Stimulated activated naive CD8-positive, alpha-beta T cell treated with anti-CD3 and anti-CD28 coated beads, Interleukin-15, Interleukin-2, amounts not matched to agents 100 U/mL and 50 U/mL, for 24 hours (primary cell): ENCODE data around the gene ELL.

ENCODE experiments used
- ATAC-seq: fragments of 150-1000 bp; cut with Tn5 transposase; one replicate; pipeline ENCODE4 v1.10.0; 2021
- DNase-seq: peaks from one replicate; pipeline ENCODE4 v3.0.0; 2021

ELL gene

DNA sequence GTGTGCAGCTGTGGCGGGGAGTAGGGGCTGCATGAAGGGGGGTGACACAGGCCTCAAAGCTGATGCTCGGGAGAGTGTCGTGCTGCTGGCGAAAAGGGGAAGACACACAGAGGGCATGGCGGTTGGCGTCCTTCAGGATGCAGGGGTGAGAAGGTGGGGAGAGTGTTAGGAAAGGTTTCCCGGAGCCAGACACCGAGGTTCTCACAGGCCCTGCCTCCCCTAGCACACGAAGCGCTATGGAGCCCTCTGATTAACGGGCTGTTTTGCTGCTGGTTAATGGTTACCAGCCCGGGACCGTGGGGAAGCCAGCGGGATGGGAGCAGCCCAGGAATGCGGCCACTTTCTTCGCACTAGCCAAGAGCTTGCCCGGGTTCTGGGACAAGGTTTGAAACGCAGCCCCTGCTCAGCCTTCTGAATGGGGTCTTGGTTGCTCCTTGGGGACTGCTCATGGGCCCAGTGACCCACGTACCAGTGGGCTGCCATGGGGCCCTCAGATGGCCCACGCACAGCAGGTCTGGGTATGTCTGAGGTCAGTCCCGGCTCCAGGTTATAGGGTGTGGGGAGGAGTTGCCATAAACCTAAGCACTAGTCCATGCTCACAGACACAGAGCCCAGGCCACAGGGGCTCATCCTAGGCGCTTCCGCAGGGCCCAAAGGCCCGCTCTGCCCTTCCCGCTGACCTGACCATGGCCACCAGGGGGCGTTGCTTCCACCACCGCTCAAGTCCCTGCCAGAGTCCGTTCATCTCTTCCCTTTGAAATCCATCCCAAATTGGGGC is 52.6 kb downstream of the ELL start:
- peak; percentile 74 for DNase-seq
- ATAC-seq, result peak; percentile 53

DNA sequence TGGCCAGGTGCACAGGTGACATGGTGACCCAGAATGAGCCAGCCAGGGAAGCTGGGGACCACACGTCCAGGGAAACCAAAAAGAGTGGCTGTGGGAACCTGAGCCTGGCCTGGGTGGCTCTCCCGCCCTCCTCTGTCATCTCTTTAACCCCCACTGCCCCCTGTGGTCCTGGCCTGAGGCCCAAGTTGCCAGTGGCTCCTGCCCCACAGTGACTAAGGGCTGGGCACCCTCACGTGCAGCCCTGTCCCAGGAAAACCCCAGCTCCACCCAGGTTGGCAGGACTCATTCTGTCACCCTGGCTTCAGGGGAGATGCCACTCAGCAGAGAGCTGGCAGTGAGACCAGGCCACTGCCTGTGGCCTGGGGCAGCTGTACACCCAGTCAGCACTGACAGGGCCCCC is 53.4 kb downstream of the ELL start:
- DNase-seq, result no peak
- no peak for ATAC-seq

DNA sequence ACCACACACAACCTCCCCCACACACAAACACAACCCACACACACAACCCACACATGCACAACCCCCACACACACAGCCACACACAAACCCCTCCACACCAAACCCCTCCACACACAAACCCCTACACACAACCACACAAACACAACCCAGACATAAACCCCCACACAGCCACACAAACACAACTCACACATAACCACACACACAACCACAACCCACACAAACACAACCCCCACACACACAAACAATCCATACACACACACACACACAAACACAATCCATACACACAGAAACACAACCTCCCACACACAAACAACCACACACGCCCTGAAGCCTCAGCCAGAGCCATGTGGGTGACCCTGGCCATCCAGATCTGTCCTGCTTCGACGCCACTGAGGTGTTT is 53.9 kb downstream of the ELL start:
- DNase-seq, result no peak
- no peak for ATAC-seq

DNA sequence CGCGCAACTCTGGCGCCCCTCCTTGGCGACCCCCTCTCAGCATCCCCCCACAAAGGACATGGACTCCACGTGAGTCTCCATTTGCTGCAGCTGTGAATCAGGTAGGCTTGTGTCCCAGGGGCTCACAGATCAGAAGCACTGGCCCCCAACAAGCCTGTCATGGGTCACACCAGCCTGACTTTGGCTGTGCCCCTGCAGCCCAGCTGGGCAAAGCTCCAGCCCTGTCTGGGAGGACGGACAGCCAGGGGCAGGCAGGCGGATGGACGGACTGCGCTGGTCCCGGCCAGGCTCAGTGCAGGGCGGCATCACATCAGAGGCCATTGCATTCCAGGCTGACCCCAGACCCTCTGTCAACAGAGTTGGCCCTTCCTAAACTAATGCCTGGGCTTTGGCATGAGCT is 55.5 kb downstream of the ELL start:
- no peak for ATAC-seq
- DNase-seq, result no peak

DNA sequence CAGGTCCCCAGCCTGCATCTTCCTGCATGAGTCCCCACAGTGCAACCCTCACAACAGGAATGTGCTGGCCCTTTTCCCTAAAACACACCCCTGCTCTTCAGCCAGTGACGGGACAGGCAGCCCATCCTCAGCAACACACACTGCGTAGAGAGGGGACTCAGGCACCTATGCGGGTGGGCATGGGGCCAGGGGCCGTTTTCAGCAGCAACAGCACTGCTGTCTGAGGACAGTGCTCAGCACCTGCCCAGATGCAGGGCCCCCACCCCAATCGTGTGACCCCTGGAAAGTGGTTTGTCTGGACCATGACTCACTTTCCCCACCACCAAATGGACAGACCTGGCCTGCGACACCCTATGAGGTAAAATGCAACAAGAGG is 55.9 kb downstream of the ELL start:
- ATAC-seq, result no peak
- no peak for DNase-seq

DNA sequence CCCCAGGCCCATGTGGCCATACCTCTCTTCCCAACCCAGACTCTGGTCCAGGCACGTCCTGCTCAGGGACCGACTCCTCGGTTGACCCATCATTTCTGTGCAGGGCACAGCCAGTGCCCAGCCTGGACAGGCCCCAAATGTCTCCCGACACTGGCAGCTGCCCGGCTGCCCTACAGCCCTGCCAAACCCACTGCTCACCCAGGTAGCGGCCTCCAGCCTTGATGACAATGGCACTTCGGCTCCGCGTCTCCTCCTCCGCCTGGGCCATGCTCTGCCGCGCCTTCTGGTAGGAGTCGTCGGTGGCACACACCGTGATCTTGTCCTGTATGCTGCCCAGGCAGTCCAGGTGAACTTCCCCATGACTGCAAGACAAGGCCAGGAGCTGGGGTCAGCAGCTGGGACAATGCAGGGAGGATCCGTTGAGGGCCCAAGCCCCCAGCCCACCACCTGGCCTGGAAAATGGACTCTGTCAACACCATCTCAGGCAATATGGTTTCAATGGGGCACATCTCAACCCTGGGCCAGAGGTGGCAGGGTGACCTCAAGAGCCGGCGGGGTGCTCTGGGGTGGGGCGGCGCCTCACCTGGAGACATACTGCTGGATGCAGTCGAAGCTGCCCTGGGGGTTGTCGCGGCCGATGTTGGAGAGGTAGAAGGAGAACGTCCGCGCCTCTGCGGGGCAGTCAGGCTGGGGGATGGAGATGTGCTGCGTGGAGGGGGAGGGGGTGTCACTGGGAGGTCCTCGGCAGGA is 56.5 kb downstream of the ELL start:
- DNase-seq (no peak), ATAC-seq (no peak)

DNA sequence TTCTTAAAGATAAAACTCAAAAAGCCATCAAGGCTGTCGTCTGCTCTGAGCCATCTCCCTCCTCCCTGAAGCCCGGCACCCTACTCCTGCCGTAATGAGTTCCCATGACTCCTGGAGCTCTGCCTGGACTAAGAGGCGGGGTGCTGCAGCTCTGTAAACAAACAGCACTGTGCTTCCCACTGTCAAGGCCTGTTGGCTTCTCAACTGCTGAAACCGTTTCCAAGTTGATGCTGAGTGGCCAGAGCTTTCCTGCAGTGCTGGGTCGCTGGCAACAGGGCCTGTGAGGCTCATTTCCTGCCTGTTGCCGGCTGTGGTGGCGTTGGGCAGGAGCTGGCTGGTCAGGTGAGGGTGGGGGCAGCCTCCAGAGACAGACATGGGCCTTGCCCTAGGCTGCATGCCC is 57.2 kb downstream of the ELL start:
- ATAC-seq (no peak), DNase-seq (no peak)

DNA sequence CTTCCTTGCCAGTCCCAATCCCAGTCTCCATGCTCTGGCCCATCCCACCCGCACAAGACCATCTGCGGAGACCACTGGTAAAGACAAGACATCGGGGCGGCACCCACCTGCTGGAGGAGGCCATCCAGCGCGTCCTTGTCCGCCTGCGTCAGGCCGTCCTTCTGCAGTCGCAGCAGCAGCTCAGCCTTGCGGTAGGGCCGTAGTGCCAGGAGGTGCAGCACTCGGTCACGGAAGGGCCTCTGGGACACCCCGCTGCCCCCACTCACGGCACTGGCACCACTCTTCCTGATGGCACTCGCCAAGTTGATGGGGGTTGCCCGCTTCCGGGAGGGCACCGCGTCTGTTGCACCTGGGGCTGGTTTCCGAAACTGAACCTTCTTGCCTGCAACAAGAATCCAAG is 60.4 kb downstream of the ELL start:
- ATAC-seq, result no peak

DNA sequence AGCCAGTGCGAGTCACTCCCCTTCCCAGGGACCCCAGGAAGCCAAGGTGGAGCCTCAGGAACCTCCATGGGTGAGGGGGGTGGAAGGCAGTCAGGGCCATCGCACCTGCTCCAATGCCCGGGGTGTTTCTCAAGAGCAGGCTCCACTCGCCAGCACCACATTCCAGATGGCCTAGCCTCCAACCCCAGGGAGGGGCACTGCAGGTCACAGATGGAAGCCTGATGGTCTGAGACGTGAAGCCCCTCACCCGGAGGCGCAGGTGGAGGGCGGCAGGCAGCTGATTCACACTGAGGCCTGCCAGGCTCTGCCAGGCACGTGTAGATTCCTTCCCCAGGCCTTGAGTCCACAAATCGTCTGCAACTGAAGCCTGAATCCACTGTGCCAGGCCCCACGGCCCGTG is 61.0 kb downstream of the ELL start:
- DNase-seq (no peak), ATAC-seq (no peak)

More for the DNA sequence above, 60.4 kb downstream of the ELL start:
- no peak for DNase-seq

DNA sequence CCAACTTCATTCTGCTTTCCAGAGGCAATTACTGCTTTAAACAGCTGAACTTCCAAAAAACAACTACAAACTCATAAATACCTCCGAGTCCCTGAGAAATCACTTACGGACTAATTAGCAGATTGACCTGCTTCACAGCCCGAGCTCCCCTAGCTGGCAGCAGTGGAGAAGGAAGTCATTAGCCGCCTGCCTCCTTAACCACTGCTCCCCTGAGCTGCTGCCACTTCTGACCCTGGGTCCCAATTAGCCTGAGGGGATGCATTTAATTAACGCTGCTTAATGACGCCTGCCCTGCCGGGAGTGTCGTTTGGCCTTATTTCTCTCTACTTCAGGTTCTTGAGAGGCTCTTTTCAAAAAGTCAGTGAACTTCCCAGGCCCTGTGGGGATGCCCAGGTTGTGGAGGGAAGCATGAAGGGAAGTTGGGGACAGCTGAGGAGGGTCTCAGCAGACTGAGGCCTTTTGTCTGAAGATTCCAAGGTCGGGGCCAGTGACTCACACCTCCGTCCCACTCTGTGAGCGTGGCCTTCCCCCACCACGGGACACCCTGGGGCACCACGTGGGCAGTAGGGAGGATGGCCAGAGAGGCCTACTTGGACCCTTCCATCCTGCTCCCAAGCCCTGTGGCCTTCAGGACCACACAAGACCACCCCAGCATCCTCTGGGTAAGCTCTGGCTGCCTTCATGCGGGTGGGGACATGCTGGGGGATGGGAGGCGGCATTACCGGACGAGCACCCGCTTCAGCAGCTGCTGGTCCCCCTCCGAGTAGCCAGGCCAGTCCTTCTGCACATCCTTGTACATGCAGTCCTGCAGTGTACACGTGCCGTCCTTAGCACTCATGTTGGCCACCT is 64.2 kb downstream of the ELL start:
- no peak for ATAC-seq
- no peak for DNase-seq

DNA sequence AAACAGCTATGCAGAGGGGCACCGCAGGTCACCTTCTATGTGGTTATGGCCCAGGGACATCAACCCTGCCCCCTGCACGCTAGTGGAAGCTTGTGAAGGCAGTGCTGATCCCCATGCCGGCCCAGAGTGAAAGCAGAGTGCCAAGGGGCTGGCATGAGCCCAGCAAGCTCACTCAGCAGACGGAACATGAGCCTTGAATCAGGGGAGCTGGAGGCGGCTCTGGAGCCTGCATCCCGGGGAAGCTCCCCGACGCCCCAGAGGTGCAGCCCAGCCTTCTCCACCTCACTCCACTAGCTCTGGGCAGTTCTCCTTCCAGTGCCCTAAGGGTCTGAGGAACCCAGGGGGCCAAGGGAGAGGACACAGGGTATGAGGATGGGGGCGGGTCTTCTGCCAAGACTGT is 64.9 kb downstream of the ELL start:
- ATAC-seq, result no peak
- no peak for DNase-seq

DNA sequence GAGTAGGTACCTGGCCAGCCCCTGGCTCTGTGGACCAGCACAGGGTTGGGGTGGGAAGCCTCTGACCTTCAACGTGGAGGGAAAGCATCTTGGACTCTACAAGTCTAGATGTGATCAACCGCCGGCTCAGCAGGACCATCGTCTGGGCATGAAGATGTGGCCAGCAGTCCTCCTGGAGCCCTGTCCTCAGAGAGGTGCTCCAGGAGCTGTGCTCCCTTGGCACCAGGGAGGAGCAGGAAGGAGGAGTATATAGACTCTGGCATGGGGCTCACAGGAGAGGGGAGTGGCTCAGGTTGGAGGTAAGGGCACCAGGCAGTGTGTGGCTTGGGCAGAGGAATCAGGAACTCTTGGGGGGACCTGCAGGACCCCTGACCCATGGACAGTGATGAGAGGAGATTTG is 65.6 kb downstream of the ELL start:
- DNase-seq (no peak), ATAC-seq (no peak)

DNA sequence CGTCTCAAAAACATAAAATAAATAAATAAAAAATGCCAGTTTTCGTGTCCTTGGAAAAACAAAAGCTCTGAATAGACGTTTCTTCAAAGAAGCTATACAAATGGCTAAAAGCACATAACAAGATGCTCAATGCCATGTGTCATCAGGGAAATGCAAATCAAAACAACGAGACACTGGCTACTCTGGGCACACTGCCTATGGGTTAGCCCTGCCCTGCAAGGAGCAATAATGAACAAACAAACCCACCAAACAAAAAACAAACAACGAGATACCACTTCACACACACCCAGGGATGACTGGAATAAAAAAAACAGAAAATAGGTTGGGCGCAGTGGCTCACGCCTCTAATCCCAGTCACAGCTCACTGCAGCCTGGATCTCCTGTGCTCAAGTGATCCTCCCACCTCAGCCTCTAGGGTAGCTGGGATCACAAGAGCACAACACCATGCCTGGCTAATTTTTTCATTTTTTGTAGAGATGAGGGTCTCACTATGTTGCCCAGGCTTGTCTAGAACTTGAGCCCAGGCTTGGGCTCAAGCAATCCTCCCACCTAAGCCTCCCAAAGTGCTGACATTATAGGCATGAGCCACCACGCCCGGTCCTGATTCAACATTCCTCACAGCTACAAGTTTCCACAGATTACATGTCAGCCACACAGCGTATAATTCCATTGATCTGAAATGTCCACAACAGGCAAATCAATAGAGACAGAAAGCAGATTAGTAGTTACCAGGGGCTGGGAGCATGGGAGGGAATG is 68.4 kb downstream of the ELL start:
- DNase-seq (no peak), ATAC-seq (no peak)

DNA sequence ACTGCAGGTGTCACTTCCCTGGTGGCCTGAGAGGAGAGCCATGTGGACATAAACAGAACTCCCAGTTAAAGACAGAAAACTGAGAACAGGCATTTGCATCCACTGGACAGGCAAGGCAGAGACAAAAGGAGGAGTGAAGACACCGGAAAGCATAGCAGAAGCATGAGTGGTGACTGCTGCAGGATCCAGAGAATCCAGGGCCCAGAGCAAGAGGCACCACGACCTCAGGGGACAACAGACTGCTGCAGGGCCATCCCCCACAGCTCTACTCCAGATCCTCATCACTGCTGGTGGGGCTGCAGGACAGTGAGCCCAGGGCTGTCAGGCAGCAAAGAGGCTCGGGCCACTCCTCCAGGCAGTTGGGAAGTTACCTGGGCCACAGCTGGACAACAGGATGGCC is 69.5 kb downstream of the ELL start:
- no peak for DNase-seq
- no peak for ATAC-seq

DNA sequence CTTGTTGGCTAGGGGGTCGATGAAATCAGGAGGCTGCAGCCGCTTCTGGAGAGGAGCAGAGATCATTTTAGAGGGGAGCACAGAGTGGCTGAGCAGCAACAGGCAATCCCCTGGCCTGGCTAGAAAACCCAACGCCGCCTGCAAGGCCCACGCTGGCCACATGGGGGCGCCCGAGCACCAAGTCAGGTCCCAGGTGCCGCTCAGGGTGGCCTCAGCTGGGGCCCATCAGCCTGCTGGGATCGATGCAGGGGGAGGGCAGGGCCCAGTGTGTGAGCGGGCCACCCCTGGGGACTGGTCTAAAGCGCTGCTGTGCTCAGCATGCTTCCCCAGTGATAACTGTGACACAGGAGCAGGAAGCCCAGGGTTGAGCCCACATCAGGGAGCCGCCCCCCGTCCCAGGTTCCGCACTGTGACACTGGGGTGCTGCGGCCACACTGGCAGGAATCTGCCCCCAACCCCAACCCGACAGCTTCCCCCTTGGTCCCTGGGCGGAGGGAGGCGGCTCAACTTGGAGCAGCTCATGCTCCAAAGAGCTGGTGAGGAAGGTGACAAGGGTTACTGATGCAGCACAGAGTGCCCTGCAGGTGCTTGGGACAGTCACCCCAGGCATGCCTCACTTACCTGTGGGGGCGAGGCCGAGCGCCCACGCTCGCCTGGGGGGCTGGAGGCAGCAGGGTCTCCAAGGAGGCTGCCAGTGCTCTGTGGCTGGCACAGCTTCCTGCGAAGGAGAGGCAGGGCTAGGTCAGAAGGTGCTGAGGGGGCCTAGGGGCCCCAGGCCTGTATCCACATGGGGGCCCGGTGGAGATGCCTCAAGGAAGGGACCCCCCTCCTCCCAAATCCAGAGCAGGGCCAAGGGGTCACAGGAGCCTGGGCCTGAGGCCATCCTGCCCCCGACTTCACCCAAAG is 70.7 kb downstream of the ELL start:
- ATAC-seq (peak; percentile 88), DNase-seq (peak; percentile 93)

DNA sequence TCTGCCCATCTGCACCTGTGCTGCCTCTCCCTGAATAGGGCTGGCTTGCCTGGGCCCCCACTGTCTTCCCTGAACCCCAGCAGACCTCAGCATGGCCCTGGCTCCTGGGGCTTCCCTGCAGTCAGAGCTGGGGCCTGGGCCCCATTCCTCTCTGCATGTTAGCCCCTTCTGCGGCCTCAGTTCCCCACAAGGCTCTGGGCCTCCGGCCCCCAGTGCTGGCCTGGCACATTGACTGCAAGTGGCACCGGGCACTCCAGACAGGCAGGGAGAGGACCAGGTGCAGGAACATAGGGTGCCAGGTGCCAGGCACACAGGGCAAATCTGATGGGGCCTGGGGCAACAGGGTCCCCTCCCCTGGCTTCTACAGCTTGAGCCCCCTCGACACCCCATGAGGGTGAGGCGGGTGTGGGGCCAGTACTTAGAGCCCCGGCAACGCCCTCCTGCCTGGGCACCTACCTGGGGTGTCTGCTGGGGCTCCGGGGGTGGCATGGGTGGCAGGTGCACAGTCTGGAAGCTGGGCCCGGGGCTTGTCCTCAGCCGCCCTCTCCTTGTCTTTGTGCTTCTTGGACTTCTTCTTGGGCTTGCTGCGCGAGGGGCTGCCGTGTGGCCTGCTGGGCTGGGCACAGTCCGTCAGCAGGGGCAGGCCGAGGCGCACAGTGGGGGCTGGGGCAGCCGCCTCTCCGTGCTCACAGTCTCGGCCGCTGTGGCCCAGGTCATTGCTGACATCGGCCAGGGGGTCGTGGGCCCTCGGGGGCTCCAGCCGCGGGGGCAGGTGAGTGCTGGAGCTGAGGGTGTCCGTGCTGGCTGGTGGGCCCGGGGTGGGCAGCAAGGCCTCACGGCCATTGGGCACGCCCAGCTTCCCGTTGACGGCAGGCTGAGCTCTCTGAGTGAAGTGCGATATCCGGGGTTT is 71.6 kb downstream of the ELL start:
- ATAC-seq (no peak), DNase-seq (no peak)

DNA sequence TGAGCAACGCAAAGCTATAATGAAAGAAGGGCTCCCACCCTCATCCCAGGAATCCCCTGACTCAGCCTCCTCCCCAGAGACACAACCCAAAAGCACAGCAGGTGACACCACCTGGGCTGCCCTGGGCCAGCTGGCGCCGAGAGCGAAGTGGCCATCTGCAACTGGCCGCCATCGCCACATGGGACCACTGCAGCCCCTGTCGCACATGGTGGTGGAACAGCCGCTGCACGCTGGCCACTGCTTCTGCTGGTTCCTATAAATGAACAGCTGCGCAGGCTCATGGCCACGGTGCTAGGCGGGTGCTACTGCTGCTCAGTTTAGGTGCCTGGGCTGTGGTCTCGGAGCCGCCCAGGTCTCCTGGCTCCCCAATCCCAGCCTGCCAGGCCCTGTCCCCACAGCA is 72.3 kb downstream of the ELL start:
- ATAC-seq, result no peak

DNA sequence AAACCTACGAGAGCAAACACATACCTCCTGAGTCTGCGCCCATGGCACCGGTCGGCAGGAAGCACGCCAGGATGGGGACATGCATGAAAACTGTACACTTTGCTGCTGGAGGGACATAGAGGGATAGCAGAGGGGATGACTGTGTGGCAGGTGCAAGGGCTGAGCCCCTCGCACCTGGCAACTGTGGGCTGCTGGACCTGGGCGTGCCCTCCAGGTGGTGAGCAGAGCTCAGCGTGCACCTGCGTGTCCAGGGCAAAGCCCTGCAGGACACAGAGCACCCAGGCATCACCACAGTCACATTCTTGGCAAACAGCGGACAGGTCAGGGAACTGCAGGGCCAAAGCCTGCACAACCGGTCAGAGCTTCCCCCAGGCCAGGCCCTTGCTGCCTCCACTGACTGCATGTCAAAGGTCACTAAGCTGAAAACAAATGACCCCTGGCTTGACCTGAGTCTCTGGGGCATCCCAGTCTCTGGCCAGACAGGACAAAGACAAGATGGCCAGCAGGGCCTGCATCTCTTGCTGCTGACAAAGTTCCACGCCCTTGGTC is 75.0 kb downstream of the ELL start:
- DNase-seq (no peak), ATAC-seq (no peak)

More for the DNA sequence above, 72.3 kb downstream of the ELL start:
- no peak for DNase-seq

DNA sequence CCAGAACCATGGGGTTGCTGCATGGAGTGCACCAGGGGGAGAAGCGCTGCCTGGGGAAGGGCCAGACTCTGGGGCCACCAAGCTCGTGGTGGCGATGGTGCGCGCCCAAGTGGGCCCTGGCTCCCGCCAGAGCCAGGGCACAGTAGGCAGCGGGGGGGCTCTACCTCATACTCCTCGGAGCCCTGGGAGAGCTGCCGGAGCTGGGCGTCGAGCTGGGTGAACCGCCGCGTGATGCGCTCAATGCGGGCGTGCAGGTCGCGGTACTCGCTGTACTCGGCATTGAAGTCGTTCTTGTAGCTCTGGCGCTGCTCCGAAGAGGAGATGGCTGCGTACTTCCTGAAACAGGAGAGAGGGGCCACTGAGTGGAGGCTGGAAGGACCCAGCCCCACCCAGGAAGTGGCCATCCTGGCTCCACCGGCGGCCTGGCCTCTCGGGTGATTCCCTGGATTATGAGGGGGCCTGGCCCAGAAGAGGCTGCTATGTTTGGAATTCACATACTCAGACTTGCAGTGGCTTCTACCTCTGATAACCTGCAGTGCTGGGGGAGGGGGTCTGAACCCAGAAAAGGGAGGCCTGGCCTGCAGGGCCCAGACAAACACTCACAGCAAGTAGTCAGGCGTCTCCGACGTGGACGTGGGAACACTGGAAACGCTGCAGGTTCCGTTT is 75.6 kb downstream of the ELL start:
- ATAC-seq, result no peak
- no peak for DNase-seq
